MM.1S (cell line): Measurements from ENCODE around the gene AMBRA1.

Experiments
- EZH2 ChIP-seq: fragments of 300-600 bp; sonication (generic); optimal IDR thresholded peaks from 2 replicates; pipeline ENCODE3; 2017; ENCODE audit warnings: low read depth, mild to moderate bottlenecking, antibody characterized with exemption, low read length, mixed read lengths
- EZH2phosphoT487 ChIP-seq: fragments of 300-600 bp; sonication (generic); IDR thresholded peaks from 2 replicates; pipeline ENCODE4 v1.6.1; 2018; ENCODE audit warnings: antibody characterized with exemption, low read length
- TF ChIP-seq, protein P1 (sequence below): fragments of 300-600 bp; sonication (generic); IDR thresholded peaks from 2 replicates; pipeline ENCODE4 v1.5.1; 2016; ENCODE audit warnings: antibody characterized with exemption, low read length, mixed read lengths

DNA sequence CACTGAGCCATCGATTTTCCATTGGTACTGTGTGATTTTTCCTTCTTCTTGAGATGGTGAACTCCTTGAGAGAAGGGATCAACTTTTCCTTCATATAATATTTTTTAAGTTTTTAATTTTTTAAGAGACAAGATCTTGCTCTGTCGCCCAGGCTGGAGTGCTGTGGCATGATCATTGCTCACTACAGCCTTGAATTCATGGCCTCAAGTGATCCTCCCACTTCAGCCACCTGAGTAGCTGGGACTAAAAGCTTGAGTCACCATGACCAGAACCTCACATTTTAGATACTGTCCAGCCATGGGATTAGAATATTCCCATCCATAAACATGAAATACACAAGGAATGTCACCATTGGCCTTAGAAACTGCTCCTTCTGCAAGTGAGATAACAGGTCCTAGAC lies 135.3 kb downstream of the AMBRA1 start:
- TF ChIP-seq, protein P1, sequence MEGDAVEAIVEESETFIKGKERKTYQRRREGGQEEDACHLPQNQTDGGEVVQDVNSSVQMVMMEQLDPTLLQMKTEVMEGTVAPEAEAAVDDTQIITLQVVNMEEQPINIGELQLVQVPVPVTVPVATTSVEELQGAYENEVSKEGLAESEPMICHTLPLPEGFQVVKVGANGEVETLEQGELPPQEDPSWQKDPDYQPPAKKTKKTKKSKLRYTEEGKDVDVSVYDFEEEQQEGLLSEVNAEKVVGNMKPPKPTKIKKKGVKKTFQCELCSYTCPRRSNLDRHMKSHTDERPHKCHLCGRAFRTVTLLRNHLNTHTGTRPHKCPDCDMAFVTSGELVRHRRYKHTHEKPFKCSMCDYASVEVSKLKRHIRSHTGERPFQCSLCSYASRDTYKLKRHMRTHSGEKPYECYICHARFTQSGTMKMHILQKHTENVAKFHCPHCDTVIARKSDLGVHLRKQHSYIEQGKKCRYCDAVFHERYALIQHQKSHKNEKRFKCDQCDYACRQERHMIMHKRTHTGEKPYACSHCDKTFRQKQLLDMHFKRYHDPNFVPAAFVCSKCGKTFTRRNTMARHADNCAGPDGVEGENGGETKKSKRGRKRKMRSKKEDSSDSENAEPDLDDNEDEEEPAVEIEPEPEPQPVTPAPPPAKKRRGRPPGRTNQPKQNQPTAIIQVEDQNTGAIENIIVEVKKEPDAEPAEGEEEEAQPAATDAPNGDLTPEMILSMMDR = no peak
- TF ChIP-seq EZH2 (no peak), EZH2phosphoT487 (no peak)
